ENCODE data around the gene NOL12. TPM values are rescaled to one million over a fixed set of nuclear protein-coding genes. Genes with fewer than 3 reads are reported as not detected.

NOL12 gene, protein sequence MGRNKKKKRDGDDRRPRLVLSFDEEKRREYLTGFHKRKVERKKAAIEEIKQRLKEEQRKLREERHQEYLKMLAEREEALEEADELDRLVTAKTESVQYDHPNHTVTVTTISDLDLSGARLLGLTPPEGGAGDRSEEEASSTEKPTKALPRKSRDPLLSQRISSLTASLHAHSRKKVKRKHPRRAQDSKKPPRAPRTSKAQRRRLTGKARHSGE
- total RNA-seq = 25.0 and 49.2 TPM in 2 replicates

DNA sequence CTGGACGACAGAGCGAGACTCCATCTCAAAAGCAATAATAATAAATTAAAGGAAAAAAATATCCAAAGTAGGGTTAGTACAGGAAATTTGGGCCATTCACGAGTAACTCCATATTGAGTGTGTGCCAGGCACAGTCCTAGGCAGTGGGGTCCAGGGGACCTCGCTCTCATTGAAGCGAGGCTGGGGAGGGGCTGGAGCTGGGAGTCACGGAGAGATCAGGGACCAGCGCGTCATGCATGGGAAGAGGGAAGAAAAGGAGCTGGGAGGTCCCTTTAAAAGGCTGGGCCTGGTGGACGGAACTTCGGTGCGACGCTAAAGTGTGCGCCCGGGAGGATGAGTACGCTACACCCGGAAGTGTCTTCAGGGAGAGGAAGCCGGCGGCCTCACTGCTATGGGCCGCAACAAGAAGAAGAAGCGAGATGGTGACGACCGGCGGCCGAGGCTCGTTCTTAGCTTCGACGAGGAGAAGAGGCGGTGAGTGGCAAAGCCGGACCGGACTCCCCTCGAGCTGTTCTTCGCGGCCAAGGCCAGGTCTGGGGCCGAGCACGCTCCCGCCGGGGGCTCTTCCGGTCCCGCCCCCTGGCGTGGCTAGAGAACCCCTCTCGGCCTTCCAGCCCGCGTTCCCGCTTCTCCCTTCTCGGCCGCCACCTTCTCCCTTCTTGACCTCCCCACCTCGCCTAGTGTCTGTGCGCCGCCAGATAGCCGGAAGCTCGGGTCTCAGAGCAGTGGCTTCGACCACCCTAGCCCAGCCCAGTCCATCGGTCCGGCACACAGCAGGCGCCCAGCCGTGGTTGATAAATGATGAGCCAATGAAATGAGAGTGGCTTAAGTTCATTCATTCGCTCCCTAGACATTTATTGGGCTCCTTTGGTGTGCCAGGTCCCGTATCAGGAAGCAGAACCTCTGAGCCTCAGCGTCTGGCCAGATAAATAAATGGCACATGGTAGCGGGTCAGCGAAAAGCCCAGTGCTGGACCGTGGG lies at the start of gene NOL12:
Gene NOL12 (plus strand): TSS at position 342 of the 981 bp plus-strand sequence. CDS start 50 bp downstream, at position 392.

DNA sequence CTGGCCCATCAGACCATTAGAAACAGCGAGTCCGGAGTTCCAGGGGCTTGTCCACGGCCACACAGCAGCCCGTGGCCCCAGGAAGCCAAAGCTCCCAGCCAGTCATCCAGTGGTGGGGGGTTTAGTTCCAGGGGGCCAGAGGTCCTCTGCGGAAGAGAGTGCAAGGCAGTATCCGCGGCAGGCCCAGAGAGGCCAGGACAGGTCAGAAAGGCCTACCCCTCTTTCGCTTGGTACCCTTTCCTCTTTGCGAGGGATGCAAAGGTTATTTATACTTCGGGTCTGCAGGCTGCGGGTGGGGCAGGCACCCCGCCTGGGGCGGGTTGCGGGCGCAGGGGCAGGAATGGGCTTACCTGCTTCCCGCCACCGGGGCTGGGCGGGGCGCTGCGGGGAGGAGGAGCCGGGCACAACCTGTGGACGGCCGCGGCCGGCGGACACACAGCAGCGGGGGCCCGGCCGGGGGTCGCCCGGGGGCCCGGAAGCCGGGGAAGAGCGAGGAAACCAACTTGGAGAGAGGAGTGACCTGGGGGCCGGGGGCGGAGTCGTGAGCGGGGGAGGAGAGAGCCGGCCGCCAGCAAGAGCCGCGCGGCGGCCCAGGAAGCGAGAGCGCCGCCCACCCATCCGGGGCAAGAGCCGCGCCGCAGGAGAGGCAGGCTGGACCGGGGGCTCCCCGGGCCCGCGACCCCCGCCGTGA lies 46.9 kb upstream of the NOL12 start, which contains the start of gene SH3BP1:
Gene SH3BP1 (plus strand): TSS at position 600 of the 691 bp plus-strand sequence. CDS start 119 bp downstream, outside the sequence.

DNA sequence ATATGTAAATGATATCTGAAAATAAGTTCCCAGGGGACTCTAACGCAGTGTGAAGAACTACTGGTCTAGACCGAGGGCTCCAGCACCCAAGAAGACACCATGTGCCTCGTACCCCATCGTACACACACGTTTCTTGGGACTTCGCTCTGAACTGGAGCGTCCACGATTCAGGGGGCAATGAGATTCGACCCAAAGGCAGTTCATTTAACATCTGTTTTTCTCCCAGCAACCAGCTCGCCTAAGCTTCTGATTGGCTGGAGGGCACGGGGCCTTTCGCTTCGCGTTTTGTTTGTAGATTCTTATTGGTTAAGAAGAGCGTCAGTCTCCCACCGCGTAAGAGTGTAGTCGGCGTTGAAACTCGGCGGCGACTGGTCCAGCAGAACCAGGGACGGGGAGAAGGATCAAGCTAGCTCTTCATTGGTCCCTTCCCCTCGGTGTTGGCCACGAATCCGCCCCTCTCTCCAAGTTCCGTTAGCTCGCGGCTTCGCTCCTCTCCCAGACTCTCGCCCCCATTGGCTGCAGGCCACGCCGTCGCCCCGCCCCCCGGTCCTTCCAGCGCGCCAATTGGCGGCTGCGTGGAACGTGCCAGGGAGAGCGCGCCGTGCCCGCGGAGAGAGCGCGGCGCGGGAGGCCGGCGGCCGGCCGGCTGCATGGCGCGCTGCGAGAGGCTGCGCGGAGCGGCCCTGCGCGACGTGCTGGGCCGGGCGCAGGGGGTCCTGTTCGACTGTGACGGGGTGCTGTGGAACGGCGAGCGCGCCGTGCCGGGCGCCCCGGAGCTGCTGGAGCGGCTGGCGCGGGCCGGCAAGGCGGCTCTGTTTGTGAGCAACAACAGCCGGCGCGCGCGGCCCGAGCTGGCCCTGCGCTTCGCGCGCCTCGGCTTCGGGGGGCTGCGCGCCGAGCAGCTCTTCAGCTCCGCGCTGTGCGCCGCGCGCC lies 27.7 kb upstream of the NOL12 start, which contains the start of gene PDXP:
Gene PDXP (plus strand): TSS at position 591 of the 933 bp plus-strand sequence. CDS start 60 bp downstream, at position 651.

DNA sequence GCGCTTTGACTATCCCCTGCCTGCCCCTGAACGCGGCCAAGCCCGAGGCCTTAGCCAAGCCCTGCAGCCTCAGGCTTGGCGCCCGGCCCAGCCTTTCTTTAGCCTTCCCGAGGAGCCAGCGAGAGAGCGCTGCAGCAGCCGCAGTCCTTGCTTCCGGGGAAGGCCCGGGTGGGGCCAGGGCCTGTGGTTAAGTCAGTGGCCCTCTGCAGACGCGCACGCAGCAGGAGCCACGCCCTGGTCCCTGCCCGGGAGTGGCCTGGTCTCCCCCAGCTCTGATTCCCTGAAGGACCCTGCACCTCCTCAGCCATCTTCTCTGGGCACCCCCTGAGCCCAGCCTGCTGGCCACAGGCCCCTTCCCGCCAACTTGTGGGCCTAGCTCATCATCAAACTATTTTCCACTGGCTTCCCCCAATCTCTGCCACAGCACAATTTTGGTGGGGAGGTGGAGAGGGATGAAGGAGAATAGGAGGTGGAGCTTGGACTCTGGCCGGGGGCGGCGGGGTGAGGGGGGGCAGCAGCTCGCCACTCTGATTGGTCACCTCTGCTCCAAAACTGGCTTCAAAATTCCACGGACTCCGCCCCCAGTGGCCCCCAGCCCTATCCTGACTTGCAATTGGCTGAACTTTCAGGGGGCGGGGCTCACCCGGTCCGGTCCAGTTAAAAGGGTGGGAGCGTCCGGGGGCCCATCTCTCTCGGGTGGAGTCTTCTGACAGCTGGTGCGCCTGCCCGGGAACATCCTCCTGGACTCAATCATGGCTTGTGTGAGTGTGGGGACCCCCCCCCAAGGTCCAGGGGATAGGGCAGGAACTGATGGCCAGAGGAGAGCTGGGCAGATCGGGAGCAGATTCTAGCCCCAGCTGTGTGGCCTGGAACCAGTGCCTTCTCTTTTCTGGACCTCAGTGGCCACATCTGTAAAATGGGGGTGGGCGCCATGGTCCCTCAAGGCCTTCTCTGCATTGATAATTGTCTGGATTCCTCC lies 10.9 kb upstream of the NOL12 start, which contains the start of gene LGALS1:
Gene LGALS1 (plus strand): TSS at position 686 of the 979 bp plus-strand sequence. CDS start 67 bp downstream, at position 753.

DNA sequence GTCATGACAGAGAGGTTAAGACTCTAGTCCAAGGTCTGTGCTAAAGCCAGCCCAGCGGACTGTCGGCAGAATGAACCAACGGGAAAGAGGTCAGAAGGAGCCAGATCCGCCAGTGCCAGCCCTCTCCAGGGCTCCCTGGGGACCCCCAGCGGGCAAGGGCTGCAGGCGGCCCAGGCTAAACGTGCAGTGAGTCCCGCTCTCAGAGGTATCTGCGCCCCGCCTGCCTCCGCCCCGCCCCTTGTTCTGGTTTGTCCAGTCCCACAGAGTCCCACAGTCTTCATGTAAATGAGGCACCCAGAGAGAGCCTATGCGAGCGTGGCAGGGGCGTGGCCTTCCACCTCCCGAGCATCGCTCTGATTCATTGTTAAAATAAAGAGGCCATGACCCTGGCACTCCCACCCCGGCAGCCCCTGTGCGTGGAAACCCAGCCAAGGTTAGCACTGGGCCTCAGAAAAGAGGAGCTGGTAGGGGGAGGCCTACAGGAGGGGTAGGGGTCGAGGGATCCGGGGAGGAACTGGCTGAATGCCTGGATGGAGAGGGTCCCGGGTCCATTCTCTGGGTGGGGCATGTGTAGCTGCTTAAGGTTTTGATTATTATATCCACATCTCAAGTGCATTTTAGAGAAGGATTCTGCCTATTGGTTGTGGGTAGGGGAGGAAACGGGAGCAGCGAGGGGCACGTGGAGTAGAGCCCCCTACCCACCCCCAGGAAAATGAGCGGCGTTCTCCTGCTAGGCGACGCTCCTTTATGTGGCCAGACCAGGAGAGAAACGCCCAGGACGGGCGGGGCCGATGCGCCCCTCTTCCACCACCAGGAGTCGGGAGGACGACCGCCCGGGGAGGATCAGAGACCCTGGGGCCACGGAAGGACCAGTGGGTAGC lies 10.8 kb downstream of the NOL12 start, which contains the start of gene TRIOBP:
Gene TRIOBP (plus strand): TSS at position 392 of the 881 bp plus-strand sequence. CDS start 4,318 bp downstream, outside the sequence.

Other genes with a start within 250 kb of the NOL12 start
- 84.5 and 132 TPM in 2 replicates for gene MFNG, start 200.0 kb upstream of the NOL12 start, total RNA-seq
- gene CARD10, start 166.9 kb upstream of the NOL12 start, total RNA-seq = 26.0 and 27.5 TPM in 2 replicates
- gene CDC42EP1, start 125.9 kb upstream of the NOL12 start, total RNA-seq = 20.2 and 26.0 TPM in 2 replicates
- gene LGALS2, start 106.3 kb upstream of the NOL12 start, total RNA-seq = not detected in 2 replicates
- 28.3 and 29.6 TPM in 2 replicates for gene GGA1, start 77.5 kb upstream of the NOL12 start, total RNA-seq
- gene SH3BP1, start 46.7 kb upstream of the NOL12 start, total RNA-seq = 1.3 and 2.4 TPM in 2 replicates
- 8.2 and 13.6 TPM in 2 replicates for gene PDXP, start 27.6 kb upstream of the NOL12 start, total RNA-seq
- 7,376 and 9,538 TPM in 2 replicates for gene LGALS1, start 10.7 kb upstream of the NOL12 start, total RNA-seq
- gene TRIOBP, start 10.7 kb downstream of the NOL12 start, total RNA-seq = 66.9 and 70.8 TPM in 2 replicates
- gene GCAT, start 121.6 kb downstream of the NOL12 start, total RNA-seq = 38.1 and 57.2 TPM in 2 replicates
- 0.32 TPM in 1 of 2 replicates, not detected in the other for gene GALR3, start 137.0 kb downstream of the NOL12 start, total RNA-seq
- 42.9 and 46.8 TPM in 2 replicates for gene ANKRD54, start 158.0 kb downstream of the NOL12 start, total RNA-seq
- 173 and 313 TPM in 2 replicates for gene EIF3L, start 163.1 kb downstream of the NOL12 start, total RNA-seq
- gene MICALL1, start 220.0 kb downstream of the NOL12 start, total RNA-seq = 22.7 and 23.7 TPM in 2 replicates